ENCODE measurements around the gene CAMSAP2. TPM values are rescaled to one million over a fixed set of nuclear protein-coding genes. Genes with fewer than 3 reads are reported as not detected.

CAMSAP2 gene
- total RNA-seq, 6 experiments from 2014 or later, result 30.2 to 35.6 (median 33.3) TPM

DNA sequence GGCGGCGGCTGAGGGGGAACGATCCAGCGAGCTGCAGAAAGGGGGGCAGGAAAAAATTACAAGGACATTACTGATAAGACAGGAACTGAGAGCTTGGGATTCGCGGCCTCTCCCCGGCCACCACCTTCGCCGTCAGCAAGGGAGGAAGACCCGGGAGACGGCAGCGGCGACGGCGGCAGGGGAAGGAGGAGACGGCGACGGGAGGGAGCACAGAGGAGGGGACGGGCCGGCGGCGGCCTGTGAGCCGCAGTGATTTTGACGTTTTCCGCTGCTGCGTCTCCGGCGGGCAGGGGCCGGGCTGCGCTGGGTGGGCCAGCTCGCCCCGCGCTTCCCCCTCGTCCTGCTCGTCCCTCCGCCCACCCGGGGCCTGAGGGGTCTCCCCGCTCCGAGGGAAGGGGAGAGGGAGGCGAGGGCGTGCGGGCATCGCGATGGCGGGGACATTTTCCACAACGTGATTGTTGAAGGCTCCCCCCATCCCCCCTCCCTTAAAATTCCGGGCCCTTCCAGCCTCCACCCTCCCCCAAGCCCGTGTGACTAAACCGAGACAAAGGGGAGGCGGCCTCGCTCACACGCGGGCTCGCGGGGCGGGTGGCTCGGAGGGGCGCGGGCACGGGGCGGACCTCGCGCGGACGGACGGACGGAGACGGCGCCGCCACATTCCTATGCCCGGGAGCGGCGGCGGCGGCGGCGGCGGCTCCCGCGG is 407 bp downstream of the CAMSAP2 start:
- H3K36me3 Mint-ChIP-seq (ENCODE audit: low read depth), result peaks cover 13% of the 10 kb centered on the region
- TF ChIP-seq, protein P1, sequence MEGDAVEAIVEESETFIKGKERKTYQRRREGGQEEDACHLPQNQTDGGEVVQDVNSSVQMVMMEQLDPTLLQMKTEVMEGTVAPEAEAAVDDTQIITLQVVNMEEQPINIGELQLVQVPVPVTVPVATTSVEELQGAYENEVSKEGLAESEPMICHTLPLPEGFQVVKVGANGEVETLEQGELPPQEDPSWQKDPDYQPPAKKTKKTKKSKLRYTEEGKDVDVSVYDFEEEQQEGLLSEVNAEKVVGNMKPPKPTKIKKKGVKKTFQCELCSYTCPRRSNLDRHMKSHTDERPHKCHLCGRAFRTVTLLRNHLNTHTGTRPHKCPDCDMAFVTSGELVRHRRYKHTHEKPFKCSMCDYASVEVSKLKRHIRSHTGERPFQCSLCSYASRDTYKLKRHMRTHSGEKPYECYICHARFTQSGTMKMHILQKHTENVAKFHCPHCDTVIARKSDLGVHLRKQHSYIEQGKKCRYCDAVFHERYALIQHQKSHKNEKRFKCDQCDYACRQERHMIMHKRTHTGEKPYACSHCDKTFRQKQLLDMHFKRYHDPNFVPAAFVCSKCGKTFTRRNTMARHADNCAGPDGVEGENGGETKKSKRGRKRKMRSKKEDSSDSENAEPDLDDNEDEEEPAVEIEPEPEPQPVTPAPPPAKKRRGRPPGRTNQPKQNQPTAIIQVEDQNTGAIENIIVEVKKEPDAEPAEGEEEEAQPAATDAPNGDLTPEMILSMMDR (IDR thresholded peaks at IDR 0.05), result no peak
- DNase-seq, result peak; percentile 71
- peaks cover 4% of the 10 kb centered on the region for H3K27me3 Mint-ChIP-seq (ENCODE audit: insufficient read depth)
- peaks cover 44% of the 10 kb centered on the region for H3K4me1 Mint-ChIP-seq (ENCODE audit: low read depth)
- H3K9me3 Mint-ChIP-seq, result no peaks in the 10 kb centered on the region
- peak overlapping the region; percentile 100 for H3K27ac Mint-ChIP-seq
- H3K4me3 Mint-ChIP-seq, result peak overlapping the region; percentile 100

GRCh38 chr1:200739702-200740570 is 1.2 kb downstream of the CAMSAP2 start:
- Mint-ChIP-seq H3K4me3 (peak overlapping the region; percentile 100), H3K27me3 (ENCODE audit: insufficient read depth) (peaks cover 6% of the 10 kb centered on the region), H3K36me3 (ENCODE audit: low read depth) (peaks cover 21% of the 10 kb centered on the region), H3K4me1 (ENCODE audit: low read depth) (peaks cover 52% of the 10 kb centered on the region), H3K27ac (peak overlapping the region; percentile 88), H3K9me3 (no peaks in the 10 kb centered on the region)
- peak; percentile 18 for DNase-seq
- TF ChIP-seq, protein P1 (IDR thresholded peaks at IDR 0.05), result no peak

DNA sequence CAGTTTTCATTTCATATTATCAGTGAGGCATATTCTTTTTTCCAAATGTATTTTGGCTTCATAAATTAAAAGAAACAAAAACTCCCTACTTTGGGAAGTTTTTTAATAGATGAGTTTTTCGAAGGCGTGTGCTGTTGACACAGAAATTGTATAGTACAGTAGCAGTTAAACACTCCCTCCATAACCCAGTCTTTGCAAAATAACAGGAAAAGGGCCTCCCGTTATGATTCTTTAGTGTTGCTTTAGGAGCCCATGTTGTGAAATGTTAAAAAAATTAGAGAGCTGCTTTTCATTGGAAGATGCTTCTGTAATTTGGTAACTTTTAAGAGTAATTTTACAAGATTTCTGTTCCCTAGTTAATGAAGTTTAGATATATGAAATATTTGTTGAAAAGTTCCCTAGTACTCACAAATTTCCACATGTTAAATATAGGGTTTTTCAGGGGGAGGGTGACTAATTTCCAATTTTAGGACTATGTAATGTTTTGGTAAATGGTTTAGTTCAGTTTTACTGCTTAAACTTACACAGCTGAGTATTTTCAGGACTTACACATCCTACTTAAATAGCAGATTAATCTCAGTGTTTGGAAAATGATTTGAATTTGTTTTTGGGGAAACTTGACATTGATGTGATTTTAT is 2.0 kb downstream of the CAMSAP2 start:
- no peaks in the 10 kb centered on the region for H3K9me3 Mint-ChIP-seq
- H3K4me1 Mint-ChIP-seq (ENCODE audit: low read depth), result peaks cover 55% of the 10 kb centered on the region
- H3K36me3 Mint-ChIP-seq (ENCODE audit: low read depth), result peaks cover 21% of the 10 kb centered on the region
- peaks cover 6% of the 10 kb centered on the region for H3K27me3 Mint-ChIP-seq (ENCODE audit: insufficient read depth)
- peak overlapping the region; percentile 88 for H3K27ac Mint-ChIP-seq
- TF ChIP-seq, protein P1 (IDR thresholded peaks at IDR 0.05), result no peak
- peak overlapping the region; percentile 100 for H3K4me3 Mint-ChIP-seq
- no peak for DNase-seq

DNA sequence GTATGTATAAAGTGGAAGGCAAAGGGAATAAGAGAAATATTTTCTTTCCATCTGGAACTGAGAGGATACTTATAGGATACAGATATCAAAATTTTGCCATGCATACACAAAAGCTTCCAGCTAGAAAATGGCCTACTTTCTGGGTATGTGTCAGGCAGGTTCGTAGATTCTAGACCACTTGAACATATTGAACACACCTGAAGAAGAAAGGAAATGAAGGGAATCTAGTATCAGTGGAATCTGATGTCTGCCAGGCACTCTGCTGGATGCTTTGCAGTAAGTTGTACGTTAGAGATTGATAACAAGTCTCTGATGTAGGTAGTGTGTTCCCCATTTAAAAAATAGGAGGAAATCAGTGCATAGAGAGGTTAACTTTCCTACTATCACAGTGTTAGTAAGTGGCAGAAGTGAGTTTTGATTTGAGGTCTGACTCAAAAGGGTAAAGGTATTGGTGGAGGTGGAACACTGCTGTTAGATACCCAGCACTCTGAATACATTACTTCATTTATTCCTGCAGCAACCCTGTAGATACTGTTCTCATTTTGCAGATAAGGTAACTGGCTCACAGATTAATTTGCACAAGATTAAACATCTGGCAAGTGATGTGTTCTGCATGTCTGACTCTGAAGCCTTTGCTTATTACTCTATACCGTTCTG is 3.0 kb downstream of the CAMSAP2 start:
- TF ChIP-seq, protein P1 (IDR thresholded peaks at IDR 0.05), result no peak
- H3K4me1 Mint-ChIP-seq (ENCODE audit: low read depth), result peaks cover 63% of the 10 kb centered on the region
- H3K27ac Mint-ChIP-seq, result no peak overlapping the region
- H3K36me3 Mint-ChIP-seq (ENCODE audit: low read depth), result peaks cover 27% of the 10 kb centered on the region
- DNase-seq, result no peak
- H3K27me3 Mint-ChIP-seq (ENCODE audit: insufficient read depth), result peaks cover 6% of the 10 kb centered on the region
- H3K4me3 Mint-ChIP-seq, result peak overlapping the region; percentile 100
- no peaks in the 10 kb centered on the region for H3K9me3 Mint-ChIP-seq

DNA sequence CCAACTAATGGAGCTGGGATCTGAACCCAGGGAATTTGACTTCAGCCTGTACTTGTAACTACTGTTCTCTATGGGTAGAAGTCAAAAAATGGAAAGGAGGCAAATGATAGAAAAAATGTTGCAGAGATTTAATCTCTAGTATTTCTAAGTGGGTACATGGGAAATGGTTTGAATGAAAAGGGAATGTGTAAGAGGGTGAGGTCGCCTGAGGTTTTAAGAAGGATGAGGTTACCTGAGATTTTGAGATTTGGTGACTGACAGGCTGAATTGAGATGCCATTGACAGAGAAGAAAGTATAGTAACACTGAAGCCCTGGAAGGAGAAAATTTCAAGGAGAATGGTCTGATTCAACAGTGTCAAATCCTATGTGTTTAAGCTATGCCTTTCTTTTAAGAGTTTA is 5.5 kb downstream of the CAMSAP2 start:
- Mint-ChIP-seq H3K4me3 (peak overlapping the region; percentile 7), H3K9me3 (no peaks in the 10 kb centered on the region), H3K36me3 (ENCODE audit: low read depth) (peaks cover 40% of the 10 kb centered on the region), H3K27ac (peak overlapping the region; percentile 6; the same call in 1 of the 2 replicates), H3K27me3 (ENCODE audit: insufficient read depth) (peaks cover 3% of the 10 kb centered on the region), H3K4me1 (ENCODE audit: low read depth) (peaks cover 62% of the 10 kb centered on the region)
- TF ChIP-seq, protein P1 (IDR thresholded peaks at IDR 0.05), result no peak
- DNase-seq, result no peak

Measured in HFFc6 (cell line).